Measurements from ENCODE around the gene ATOH8. TPM values are rescaled to one million over a fixed set of nuclear protein-coding genes. Genes with fewer than 3 reads are reported as not detected.

Gene ATOH8
- total and polyA plus RNA-seq, 12 donors, result 8.7 to 45.9 (median 17.8) TPM

DNA sequence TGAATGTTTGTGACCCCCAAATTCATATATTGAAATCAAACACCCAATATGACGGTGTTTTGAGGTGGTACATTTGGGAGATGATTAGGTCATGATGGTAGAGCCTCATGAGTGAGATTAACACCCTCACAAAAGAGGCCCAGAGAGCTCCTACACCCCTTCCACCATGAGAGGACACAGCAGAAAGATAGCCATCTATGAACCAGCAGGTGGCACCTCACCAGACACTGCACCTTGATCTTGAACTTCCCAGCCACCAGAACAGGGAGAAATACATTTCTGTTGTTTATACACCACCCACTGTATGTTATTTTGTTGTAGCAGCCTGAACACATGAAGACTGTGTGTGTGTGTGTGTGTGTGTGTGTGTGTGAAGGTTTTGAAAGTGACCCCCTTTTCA, 76.9 kb downstream of the ATOH8 start:
- TF ChIP-seq, protein P1, sequence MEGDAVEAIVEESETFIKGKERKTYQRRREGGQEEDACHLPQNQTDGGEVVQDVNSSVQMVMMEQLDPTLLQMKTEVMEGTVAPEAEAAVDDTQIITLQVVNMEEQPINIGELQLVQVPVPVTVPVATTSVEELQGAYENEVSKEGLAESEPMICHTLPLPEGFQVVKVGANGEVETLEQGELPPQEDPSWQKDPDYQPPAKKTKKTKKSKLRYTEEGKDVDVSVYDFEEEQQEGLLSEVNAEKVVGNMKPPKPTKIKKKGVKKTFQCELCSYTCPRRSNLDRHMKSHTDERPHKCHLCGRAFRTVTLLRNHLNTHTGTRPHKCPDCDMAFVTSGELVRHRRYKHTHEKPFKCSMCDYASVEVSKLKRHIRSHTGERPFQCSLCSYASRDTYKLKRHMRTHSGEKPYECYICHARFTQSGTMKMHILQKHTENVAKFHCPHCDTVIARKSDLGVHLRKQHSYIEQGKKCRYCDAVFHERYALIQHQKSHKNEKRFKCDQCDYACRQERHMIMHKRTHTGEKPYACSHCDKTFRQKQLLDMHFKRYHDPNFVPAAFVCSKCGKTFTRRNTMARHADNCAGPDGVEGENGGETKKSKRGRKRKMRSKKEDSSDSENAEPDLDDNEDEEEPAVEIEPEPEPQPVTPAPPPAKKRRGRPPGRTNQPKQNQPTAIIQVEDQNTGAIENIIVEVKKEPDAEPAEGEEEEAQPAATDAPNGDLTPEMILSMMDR (IDR thresholded peaks at IDR 0.05), result peak in 1 of 9 donors; percentile 16
- intact Hi-C loops (cut with DNase I), result loop anchor here in 1 of 10 donors (5.0 kb wide), 1 partner anchor 57 kb away; the partner anchor contains the start of gene ST3GAL5

DNA sequence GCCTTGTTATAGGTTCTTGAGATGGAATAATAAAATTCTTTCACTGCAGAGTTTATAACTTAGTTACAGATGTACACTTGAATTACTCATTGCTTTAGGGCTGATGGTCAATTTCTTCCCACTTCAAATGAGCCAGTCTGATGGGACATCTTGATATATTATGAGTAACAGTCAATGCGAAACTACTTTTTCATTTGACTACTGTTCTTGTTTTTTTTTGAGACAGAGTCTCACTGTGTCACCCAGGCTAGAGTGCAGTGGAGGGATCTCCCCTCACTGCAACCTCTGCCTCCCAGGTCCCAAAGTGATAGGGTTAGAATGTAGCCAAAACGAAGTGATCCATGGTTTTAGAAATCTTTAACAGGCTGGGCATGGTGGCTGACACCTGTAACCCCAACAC, 77.9 kb downstream of the ATOH8 start:
- intact Hi-C loops (cut with DNase I), result loop anchor here in 1 of 10 donors (5.0 kb wide), 1 partner anchor 56 kb away; the partner anchor contains the start of gene ST3GAL5
- Histone ChIP-seq H3K4me3 (no peak overlapping the region), H3K9me3 (peaks cover 0 to 9% (median 0%) of the 10 kb centered on the region in 11 donors), H3K27ac (no peak overlapping the region), H3K27me3 (peaks cover 0 to 6% (median 0%) of the 10 kb centered on the region in 7 donors), H3K36me3 (no peaks in the 10 kb centered on the region), H3K4me1 (peaks cover 0 to 12% (median 8%) of the 10 kb centered on the region in 9 donors)
- TF ChIP-seq, protein P1 (IDR thresholded peaks at IDR 0.05), result no peak
- no peak for DNase-seq
- 95% methylated on average over 2 of the region's 2 CpGs for WGBS, 2 donors
- ATAC-seq, result no peak

More for the DNA sequence above, 76.9 kb downstream of the ATOH8 start:
- H3K4me3 ChIP-seq, result no peak overlapping the region
- H3K27me3 ChIP-seq, result peaks cover 0 to 6% (median 0%) of the 10 kb centered on the region in 7 donors
- 33 to 98% methylated on average over 1 of the region's 1 CpG for WGBS, 2 donors
- H3K9me3 ChIP-seq, result peaks cover 0 to 5% (median 0%) of the 10 kb centered on the region in 11 donors
- no peak overlapping the region for H3K27ac ChIP-seq
- peaks cover 0 to 12% (median 8%) of the 10 kb centered on the region in 9 donors for H3K4me1 ChIP-seq
- no peak for DNase-seq
- no peaks in the 10 kb centered on the region for H3K36me3 ChIP-seq
- no peak for ATAC-seq

DNA sequence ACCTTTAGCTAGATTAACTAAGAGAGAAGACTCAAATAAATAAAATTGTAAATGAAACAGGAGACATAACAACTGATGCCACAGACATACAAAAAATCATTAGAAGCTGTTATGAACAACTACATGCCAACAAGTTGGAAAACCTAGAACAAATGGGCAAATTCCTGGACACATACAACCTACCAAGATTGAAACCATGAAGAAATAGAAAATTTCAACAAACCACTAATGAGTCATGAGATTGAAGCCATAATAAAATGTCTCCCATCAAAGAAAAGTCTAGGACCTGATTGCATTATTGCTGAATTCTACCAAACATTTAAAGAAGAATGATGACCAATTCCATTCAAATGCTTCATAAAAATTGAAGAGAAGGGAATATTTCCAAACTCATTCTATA, 80.7 kb downstream of the ATOH8 start:
- no peak overlapping the region for H3K27ac ChIP-seq
- peaks cover 0 to 9% (median 0%) of the 10 kb centered on the region in 9 donors for H3K36me3 ChIP-seq
- no peak for DNase-seq
- no peaks in the 10 kb centered on the region for H3K4me1 ChIP-seq
- H3K9me3 ChIP-seq, result peaks cover 0 to 9% (median 0%) of the 10 kb centered on the region in 11 donors
- TF ChIP-seq, protein P1 (IDR thresholded peaks at IDR 0.05), result no peak
- ATAC-seq, result no peak
- H3K4me3 ChIP-seq, result no peak overlapping the region
- intact Hi-C loops (cut with DNase I), result loop anchor here in 1 of 10 donors (5.0 kb wide), 1 partner anchor 53 kb away; the partner anchor contains the start of gene ST3GAL5
- H3K27me3 ChIP-seq, result no peaks in the 10 kb centered on the region

Small RNA genes within 50 kb of the gene (microRNA-seq; reads per million reads assigned to microRNA genes)
- gene MIR6071, result 0 reads per million in 2 donors

Other genes with a start within 250 kb of the ATOH8 start
- 100 to 1,000 TPM in 8 of 10 donors, 10 to 100 TPM in 2; 94.5 to 460 (median 129) TPM for gene MAT2A, start 214.8 kb upstream of the ATOH8 start, total RNA-seq
- gene MAT2A, start 214.8 kb upstream of the ATOH8 start, polyA plus RNA-seq, result 10 to 100 TPM; 81.7 to 93.4 TPM
- gene GGCX, start 192.5 kb upstream of the ATOH8 start, total RNA-seq, result 10 to 100 TPM; 18.2 to 31.1 (median 21.6) TPM
- gene GGCX, start 192.5 kb upstream of the ATOH8 start, polyA plus RNA-seq, result 10 to 100 TPM; 14.0 to 24.5 TPM
- 10 to 100 TPM in 5 of 10 donors, 1 to 10 TPM in 5; 4.9 to 56.8 (median 9.2) TPM for gene VAMP8, start 176.4 kb upstream of the ATOH8 start, total RNA-seq
- gene VAMP8, start 176.4 kb upstream of the ATOH8 start, polyA plus RNA-seq, result 10 to 100 TPM; 16.4 to 26.6 TPM
- 100 to 1,000 TPM in 1 of 10 donors, 10 to 100 TPM in 9; 25.8 to 146 (median 35.5) TPM for gene VAMP5, start 169.6 kb upstream of the ATOH8 start, total RNA-seq
- 100 to 1,000 TPM in 1 of 2 donors, 10 to 100 TPM in 1; 79.6 to 131 TPM for gene VAMP5, start 169.6 kb upstream of the ATOH8 start, polyA plus RNA-seq
- 100 to 1,000 TPM in 1 of 10 donors, 10 to 100 TPM in 9; 74.7 to 117 (median 82.2) TPM for gene RNF181, start 158.2 kb upstream of the ATOH8 start, total RNA-seq
- 100 to 1,000 TPM; 140 to 282 TPM for gene RNF181, start 158.2 kb upstream of the ATOH8 start, polyA plus RNA-seq
- gene TMEM150A, start 151.3 kb upstream of the ATOH8 start, total RNA-seq, result 10 to 100 TPM in 5 of 10 donors, 1 to 10 TPM in 5; 7.6 to 13.9 (median 9.6) TPM
- gene TMEM150A, start 151.3 kb upstream of the ATOH8 start, polyA plus RNA-seq, result 10 to 100 TPM; 10.1 to 21.1 TPM
- 10 to 100 TPM; 25.0 to 39.0 (median 33.7) TPM for gene C2orf68, start 141.9 kb upstream of the ATOH8 start, total RNA-seq
- 10 to 100 TPM; 14.2 to 47.0 TPM for gene C2orf68, start 141.9 kb upstream of the ATOH8 start, polyA plus RNA-seq
- gene USP39, start 137.8 kb upstream of the ATOH8 start, total RNA-seq, result 10 to 100 TPM; 24.5 to 35.8 (median 29.3) TPM
- gene USP39, start 137.8 kb upstream of the ATOH8 start, polyA plus RNA-seq, result 10 to 100 TPM; 19.9 to 36.5 TPM
- under 1 TPM in 1 of 10 donors, not detected in 9; 0.62 TPM for gene SFTPB, start 85.8 kb upstream of the ATOH8 start, total RNA-seq
- 1 to 10 TPM in 1 of 2 donors, not detected in 1; 1.2 TPM for gene SFTPB, start 85.8 kb upstream of the ATOH8 start, polyA plus RNA-seq
- gene GNLY, start 59.6 kb upstream of the ATOH8 start, total RNA-seq, result 10 to 100 TPM in 1 of 10 donors, 1 to 10 TPM in 5, under 1 TPM in 4; 0.17 to 43.2 (median 1.2) TPM
- gene GNLY, start 59.6 kb upstream of the ATOH8 start, polyA plus RNA-seq, result 1 to 10 TPM; 1.2 to 3.1 TPM
- gene ST3GAL5, start 135.0 kb downstream of the ATOH8 start, total RNA-seq, result 10 to 100 TPM in 1 of 10 donors, 1 to 10 TPM in 9; 2.0 to 11.8 (median 3.8) TPM
- gene ST3GAL5, start 135.0 kb downstream of the ATOH8 start, polyA plus RNA-seq, result 10 to 100 TPM in 1 of 2 donors, 1 to 10 TPM in 1; 3.3 to 11.1 TPM